ENCODE results near the gene FCF1.

Gene FCF1

DNA sequence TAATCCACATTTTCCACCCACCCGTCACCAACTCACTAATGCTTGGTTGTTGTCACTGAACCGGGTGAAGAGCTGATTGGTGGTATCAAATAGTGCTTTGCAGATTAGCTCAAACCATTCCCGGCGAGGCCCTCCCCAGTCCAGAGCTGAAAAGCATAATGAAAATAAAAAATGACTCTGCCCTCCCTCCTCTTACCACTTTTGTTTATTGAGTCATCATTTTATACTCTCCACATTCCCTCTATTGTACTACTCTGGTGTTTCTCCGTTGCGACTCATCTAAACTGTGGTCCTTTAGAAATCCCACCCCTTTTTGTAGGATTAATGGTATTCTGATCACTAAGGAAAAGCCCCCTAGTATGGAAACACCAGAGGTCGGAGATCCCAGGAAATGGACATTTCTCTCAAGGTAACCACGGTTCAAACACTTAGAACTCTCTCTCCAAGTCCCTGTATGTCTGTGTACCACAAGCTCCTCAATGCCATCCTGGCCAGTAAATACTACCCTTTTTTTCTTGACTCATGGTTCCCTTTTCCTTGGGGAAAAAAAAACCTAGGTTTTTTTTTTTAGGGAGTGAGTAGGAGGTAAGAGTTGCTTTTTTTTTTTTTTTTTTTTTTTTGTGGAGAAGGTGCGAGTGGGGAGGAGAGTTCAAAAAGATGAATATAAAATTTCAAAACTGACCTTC is 42.1 kb upstream of the FCF1 start (continued):
- TF ChIP-seq, protein P1, sequence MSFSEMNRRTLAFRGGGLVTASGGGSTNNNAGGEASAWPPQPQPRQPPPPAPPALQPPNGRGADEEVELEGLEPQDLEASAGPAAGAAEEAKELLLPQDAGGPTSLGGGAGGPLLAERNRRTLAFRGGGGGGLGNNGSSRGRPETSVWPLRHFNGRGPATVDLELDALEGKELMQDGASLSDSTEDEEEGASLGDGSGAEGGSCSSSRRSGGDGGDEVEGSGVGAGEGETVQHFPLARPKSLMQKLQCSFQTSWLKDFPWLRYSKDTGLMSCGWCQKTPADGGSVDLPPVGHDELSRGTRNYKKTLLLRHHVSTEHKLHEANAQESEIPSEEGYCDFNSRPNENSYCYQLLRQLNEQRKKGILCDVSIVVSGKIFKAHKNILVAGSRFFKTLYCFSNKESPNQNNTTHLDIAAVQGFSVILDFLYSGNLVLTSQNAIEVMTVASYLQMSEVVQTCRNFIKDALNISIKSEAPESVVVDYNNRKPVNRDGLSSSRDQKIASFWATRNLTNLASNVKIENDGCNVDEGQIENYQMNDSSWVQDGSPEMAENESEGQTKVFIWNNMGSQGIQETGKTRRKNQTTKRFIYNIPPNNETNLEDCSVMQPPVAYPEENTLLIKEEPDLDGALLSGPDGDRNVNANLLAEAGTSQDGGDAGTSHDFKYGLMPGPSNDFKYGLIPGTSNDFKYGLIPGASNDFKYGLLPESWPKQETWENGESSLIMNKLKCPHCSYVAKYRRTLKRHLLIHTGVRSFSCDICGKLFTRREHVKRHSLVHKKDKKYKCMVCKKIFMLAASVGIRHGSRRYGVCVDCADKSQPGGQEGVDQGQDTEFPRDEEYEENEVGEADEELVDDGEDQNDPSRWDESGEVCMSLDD (tag by site-specific recombination; IDR thresholded peaks at IDR 0.05) = no peak

GRCh38 chr14:74671789-74672188 is 41.2 kb upstream of the FCF1 start:
- CTCF ChIA-PET = interaction anchor here (0.9 kb wide), 1 partner anchor 37 kb away, joined by 3 read pairs; no protein-coding TSS in a partner anchor
- POLR2A ChIA-PET = interaction anchor here (0.6 kb wide), 1 partner anchor 22 kb away, joined by 3 read pairs; no protein-coding TSS in a partner anchor
- H3K27ac ChIP-seq (ENCODE audit: extremely low read depth, low read depth, low read length) = no peak overlapping the region

DNA sequence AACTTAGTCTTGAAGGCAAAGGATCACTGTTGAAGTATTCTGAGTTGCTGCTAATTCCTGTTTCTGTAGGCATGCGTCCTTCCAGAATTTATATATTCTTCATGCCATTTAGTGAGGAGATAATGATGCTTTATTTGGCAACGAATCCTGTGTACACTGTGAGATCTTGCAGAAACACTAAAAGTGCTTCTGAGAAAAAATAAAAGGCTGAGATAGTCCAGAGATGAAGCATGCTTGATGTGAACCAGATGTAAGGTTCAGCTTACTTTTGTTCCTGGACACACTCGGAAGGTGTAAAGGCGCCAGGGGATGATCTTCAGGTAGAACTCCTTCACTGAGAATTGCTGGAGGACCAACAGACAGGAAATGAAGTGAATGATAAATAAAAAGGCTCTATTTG is 39.2 kb upstream of the FCF1 start:
- no peak for TF ChIP-seq HOXA7 (CRISPR knock-in tag; IDR thresholded peaks at IDR 0.05; ENCODE audit: borderline replicate concordance)
- no peak for TF ChIP-seq ZBTB26 (tag by site-specific recombination; optimal IDR thresholded peaks at IDR 0.05)
- TF ChIP-seq REPIN1 (tag by site-specific recombination; IDR thresholded peaks at IDR 0.05; ENCODE audit: low read depth) = no peak
- no peak for TF ChIP-seq ZNF423 (tag by site-specific recombination; IDR thresholded peaks at IDR 0.05)
- TF ChIP-seq ZNF157 (tag by site-specific recombination; IDR thresholded peaks at IDR 0.05) = no peak
- TF ChIP-seq ZNF274 (IDR thresholded peaks at IDR 0.05; ENCODE audit: low read length) = no peak
- TF ChIP-seq ZNF274 (tag by site-specific recombination; IDR thresholded peaks at IDR 0.05; ENCODE audit: borderline replicate concordance) = no peak
- TF ChIP-seq ZFP69B (tag by site-specific recombination; IDR thresholded peaks at IDR 0.05) = no peak
- CTCF ChIA-PET = no interaction called here
- H3K36me3 ChIP-seq (ENCODE audit: control insufficient read depth in 2 of 2, insufficient read depth in 1 of 2, low read length in 2 of 2) = peaks cover 48 to 74% of the 10 kb centered on the region in 2 experiments
- POLR2A ChIA-PET = no interaction called here
- no peak overlapping the region for H3K27ac ChIP-seq (ENCODE audit: extremely low read depth, low read depth, low read length)
- no peak overlapping the region for H3K4me3 ChIP-seq (ENCODE audit: low read depth, low read length)
- H3K9me3 ChIP-seq (ENCODE audit: control insufficient read depth, insufficient read depth, low read depth, low read length) = no peaks in the 10 kb centered on the region
- H3K4me1 ChIP-seq (ENCODE audit: control insufficient read depth, insufficient read depth, low read length) = no peaks in the 10 kb centered on the region

More at GRCh38 chr14:74671789-74672188, 41.2 kb upstream of the FCF1 start:
- TF ChIP-seq ZNF2 (tag by site-specific recombination; IDR thresholded peaks at IDR 0.05) (no peak), ZBTB17 (tag by site-specific recombination; IDR thresholded peaks at IDR 0.05) (no peak), ZNF785 (tag by site-specific recombination; IDR thresholded peaks at IDR 0.05) (no peak), ZNF670 (tag by site-specific recombination; IDR thresholded peaks at IDR 0.05; ENCODE audit: low read depth) (no peak), ZNF362 (tag by site-specific recombination; IDR thresholded peaks at IDR 0.05) (no peak), IKZF3 (tag by site-specific recombination; IDR thresholded peaks at IDR 0.05) (no peak)
- Histone ChIP-seq H3K4me3 (ENCODE audit: low read depth, low read length) (no peak overlapping the region), H3K9me3 (ENCODE audit: control insufficient read depth, insufficient read depth, low read depth, low read length) (no peaks in the 10 kb centered on the region), H3K4me1 (ENCODE audit: control insufficient read depth, insufficient read depth, low read length) (no peaks in the 10 kb centered on the region), H3K36me3 (ENCODE audit: control insufficient read depth in 2 of 2, insufficient read depth in 1 of 2, low read length in 2 of 2) (peaks cover 46 to 94% of the 10 kb centered on the region in 2 experiments)

DNA sequence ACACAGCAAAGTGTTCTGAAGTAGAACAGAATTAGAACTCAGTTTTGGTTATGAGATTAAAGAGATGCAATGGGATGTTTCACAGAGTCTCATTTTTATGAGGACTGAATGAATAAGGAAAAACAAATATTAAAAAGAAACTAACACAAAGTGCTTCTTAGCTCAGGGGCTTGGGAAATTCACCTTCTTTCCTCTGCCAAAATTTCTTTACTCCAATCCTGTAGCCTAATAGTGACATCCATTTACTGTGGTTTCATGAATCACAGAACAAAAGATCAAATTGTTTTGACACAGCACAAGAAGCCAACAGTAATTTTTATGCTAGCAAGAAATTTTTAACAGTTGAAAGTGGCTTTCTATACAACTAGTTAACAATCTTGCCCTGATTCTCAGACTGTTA is 37.7 kb upstream of the FCF1 start:
- Histone ChIP-seq H3K9me3 (ENCODE audit: control insufficient read depth, insufficient read depth, low read depth, low read length) (no peaks in the 10 kb centered on the region), H3K4me3 (ENCODE audit: low read depth, low read length) (no peak overlapping the region), H3K4me1 (ENCODE audit: control insufficient read depth, insufficient read depth, low read length) (no peaks in the 10 kb centered on the region), H3K27ac (ENCODE audit: extremely low read depth, low read depth, low read length) (no peak overlapping the region), H3K36me3 (ENCODE audit: control insufficient read depth in 2 of 2, insufficient read depth in 1 of 2, low read length in 2 of 2) (peaks cover 50 to 60% of the 10 kb centered on the region in 2 experiments)
- no peak for TF ChIP-seq ZNF10 (tag by site-specific recombination; IDR thresholded peaks at IDR 0.05)
- TF ChIP-seq ZBTB21 (tag by site-specific recombination; IDR thresholded peaks at IDR 0.05) = no peak
- TF ChIP-seq ZNF394 (tag by site-specific recombination; IDR thresholded peaks at IDR 0.05; ENCODE audit: borderline replicate concordance) = no peak
- no peak for TF ChIP-seq ZNF768 (tag by site-specific recombination; IDR thresholded peaks at IDR 0.05)
- TF ChIP-seq ZNF626 (tag by site-specific recombination; IDR thresholded peaks at IDR 0.05) = no peak
- no peak for TF ChIP-seq RBAK (tag by site-specific recombination; IDR thresholded peaks at IDR 0.05)
- TF ChIP-seq ZNF133 (tag by site-specific recombination; IDR thresholded peaks at IDR 0.05) = no peak
- ChIA-PET POLR2A (no interaction called here), CTCF (no interaction called here)
